Fibroblast of skin of left biceps (primary cell): Measurements from ENCODE around the gene CCL16.

Experiments
- DNase-seq, 2 experiments: peaks; one replicate each; pipeline ENCODE4 v3.0.0-alpha.2; 2013; ENCODE audit warnings: low read depth in 2 of 2

Gene CCL16

DNA sequence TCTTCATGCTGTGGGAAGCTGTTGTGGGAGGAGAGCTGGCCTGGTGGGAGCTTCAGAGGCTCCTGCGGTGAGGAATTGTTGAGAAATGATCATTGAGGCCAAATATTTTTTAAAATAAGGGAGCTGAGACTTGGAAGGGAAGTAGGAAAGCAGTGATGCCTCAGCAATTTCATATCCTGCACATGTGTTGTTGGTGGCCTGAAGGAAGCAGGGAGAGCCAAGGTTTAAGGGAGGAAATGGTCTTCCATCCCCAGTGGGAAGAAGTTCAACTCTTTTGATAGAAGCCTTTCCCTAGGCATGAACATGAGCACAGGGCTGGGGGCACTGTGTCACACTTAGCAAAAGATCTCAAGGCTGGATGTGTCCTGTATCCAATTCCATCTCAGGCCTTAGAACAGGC is 5.3 kb upstream of the CCL16 start, which contains the start of gene CCL14:
TSS of gene CCL14 (minus strand) at position 87 of the 400 bp plus-strand sequence. CDS start at position 7, 80 bp downstream.
- DNase-seq, result no peak

- DNase-seq, result no peak
These were observed 2.8 kb upstream of the CCL16 start for GRCh38 chr17:35984140-35984539.

- no peak for DNase-seq
These were observed 1.3 kb upstream of the CCL16 start for GRCh38 chr17:35982409-35983191.

- no peak for DNase-seq
These were observed 622 bp upstream of the CCL16 start for GRCh38 chr17:35981908-35982330.

DNA sequence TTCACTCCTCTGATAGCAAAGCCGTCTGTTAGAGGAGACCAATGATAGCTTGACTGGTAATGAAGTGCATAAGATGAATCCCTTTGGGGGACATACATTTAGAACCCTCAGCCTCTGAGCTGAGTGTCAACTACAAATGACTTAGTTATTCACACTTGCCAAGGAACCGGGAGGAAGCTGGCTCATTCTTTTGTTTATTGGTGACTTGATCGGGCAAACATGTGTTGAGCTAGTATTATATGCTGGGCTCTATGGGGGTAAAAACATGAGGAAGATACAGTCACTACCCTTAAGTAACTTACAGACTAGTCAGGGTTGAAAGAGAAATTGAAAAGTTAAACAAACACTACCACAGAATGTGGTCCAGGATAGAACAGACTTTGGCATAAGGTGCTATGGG is 3.0 kb downstream of the CCL16 start:
- no peak for DNase-seq

- DNase-seq, result no peak
These were observed 3.8 kb downstream of the CCL16 start for GRCh38 chr17:35977509-35977908.

DNA sequence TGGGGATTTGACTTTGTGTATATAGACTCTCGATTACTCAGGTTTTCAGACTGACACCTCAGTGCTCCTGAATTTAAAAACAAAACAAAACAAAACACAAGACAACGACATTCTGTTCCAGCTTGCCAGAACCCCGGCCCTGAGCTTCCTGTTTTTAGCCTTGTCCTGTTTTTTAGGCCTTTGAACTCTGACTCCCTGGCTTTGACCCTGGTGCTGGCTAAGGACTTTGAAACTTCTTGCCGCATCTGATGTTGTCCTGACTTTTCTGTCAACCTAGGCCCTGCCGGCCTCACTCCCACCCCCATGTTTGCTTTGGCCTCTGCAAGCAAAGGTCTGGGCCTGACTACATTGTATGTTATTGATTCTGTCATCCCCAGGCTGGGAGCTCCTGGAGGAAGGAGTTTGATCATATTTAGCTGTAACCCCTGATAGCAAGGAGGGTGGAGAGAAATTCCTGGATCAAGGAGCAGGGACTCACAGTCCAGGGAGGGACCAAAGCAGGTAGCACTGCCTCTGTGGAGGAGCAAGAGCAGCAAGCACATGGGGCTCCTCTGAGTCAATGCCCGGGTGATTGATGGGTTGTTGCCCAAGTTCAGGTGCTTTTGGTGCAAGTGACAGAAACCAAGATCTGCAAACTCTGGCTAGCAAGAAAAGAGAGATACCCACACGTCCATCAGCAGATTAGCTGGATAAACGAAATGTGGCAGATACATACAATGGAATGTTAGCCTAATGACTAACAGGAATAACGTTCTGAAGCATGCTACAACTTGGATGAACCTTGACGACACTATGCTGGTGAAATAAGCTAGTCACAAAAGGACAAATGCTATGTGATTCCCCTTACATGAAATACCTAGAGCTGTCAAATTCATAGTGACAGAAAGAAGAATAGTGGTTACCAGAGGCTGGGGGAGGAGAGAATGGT is 7.7 kb downstream of the CCL16 start:
- no peak for DNase-seq

- DNase-seq, result no peak
These were observed 8.4 kb downstream of the CCL16 start for GRCh38 chr17:35972945-35973332.

DNA sequence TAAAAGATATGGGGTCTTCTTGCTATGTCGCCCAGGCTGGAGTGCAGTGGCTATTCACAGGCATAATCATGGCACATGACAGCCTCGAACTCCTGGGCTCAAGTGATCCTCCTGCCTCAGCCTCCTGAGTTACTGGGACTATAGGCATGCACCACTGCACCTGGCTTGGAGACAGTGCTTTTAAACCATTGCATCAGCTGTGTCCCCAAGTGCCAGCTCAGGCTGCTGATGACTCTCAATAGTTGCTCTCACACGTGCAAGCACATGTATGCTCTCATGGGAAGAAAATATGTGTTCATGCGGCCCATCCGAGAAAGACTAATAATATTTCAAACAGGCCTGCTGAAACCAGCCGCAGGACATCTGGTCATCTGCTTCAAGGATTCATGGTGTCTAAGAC is 8.8 kb downstream of the CCL16 start:
- DNase-seq, result no peak

- no peak for DNase-seq
These were observed 9.2 kb downstream of the CCL16 start for GRCh38 chr17:35972066-35972465.

DNA sequence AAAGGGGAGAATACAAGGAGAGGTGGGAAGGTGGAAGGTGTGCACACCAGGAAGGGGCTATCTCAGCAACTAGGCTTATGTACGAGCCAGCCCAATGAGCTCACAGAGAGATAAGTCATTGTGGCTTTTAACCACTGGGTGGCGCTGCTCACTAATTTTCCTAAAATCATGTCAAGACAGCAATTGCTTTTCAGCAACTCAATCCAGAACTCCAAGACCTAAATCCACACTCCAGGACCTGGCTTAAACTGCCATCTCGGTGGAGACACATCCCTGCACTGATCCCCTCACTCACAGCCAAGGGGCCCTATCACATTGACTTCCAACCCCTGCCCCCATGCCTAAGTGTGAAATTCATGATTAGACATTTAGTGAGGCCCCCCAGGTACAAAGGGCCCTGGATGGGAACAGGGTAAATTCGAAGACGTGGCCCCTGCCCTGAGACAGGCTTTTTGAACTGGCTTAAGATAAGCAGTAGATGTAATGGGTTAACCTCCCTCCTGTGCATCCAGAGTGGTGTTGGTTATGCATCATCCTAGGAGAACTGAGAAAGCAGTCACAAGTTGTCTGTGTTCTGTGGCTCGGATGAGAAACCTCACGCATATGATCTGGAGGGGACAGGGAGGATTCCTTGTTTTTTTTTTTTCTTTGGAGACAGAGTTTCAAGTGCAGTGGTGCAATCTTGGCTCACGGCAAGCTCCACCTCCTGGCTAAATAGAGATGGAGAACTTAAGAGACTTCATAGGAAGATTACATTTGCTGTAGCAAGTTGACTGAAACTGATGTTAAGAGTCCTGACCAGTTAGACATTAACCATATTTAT is 11.5 kb downstream of the CCL16 start:
- peak; percentile 30 to 33 for DNase-seq

- DNase-seq, result no peak
These were observed 12.7 kb downstream of the CCL16 start for GRCh38 chr17:35968520-35969054.

- no peak for DNase-seq
These were observed 16.0 kb downstream of the CCL16 start for GRCh38 chr17:35965272-35965671.

DNA sequence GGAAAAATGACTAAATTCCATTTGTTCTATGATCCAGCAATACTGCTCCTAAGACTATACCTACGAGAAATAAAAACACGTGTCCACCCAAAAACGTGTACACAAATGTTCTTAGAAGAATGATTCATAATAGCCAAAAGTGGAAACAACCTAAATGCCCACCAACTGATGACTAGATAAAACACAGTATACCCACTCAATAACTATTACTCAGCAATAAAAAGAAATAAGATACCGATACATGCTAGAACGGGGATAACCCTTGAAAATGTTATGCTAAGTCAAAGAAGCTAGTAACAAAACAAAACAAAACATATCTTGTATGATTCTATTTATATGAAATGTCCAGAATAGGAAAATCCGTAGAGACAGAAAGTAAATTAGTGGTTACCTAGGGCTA is 17.6 kb downstream of the CCL16 start:
- DNase-seq, result no peak

DNA sequence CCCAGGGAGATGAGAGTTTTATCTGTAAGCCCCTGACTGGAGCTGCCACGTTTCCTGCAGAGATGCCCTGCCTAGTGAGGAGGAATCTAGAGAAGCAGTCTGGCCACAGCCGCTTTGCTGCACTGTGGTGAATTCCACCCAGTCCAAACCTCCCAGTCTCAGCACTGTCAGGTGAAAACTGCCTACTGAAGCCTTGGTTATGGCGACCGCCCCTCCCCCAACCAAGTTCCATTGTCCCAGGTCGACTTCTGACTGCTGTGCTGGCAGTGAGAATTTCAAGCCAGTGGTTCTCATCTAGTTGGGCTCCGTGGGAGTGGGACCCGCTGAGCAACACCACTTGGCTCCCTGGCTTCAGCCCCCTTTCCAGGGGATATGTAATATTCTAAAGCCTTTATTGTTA is 27.6 kb downstream of the CCL16 start:
- no peak for DNase-seq

DNA sequence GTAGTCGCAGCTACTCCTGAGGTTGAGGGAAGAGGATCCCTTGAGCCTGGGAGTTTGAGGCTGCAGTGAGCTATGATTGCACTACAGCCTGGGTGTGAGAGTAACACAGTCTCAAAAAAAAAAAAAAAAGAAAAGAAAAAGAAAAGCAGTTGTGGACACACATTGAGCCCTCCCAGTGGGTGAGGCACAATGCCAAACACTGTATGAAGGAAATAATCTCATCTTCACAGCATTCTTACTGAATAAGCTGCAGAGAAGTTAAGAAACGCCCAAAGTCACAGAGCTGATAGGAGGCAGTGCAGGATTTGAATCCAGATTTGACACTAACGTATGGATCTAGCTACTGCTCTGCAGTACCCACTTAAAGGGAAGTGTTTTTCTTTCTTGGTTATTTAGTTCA is 31.9 kb downstream of the CCL16 start:
- no peak for DNase-seq

GRCh38 chr17:35948092-35948491 is 33.2 kb downstream of the CCL16 start:
- no peak for DNase-seq

- DNase-seq, result no peak
These were observed 34.1 kb downstream of the CCL16 start for GRCh38 chr17:35947156-35947585.

DNA sequence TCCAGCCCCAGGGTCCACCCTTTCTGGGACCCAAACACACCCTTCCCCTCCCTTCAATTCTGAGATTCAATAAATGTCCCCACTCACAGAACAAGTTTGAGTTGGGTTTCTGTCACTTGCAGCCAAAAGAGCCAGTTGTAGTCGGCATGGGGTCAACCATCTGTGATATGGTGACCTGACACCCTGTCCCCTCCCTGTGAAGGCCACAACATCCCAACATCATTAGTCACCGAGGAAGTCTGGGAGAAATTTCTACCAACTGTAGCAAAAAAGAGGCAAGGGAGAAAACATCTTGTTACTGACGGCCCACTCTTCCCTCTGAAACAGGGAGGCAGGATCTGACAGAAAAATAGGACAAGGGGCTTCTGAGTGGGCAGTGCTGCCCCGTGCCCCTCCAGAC is 37.1 kb downstream of the CCL16 start:
- no peak for DNase-seq

DNA sequence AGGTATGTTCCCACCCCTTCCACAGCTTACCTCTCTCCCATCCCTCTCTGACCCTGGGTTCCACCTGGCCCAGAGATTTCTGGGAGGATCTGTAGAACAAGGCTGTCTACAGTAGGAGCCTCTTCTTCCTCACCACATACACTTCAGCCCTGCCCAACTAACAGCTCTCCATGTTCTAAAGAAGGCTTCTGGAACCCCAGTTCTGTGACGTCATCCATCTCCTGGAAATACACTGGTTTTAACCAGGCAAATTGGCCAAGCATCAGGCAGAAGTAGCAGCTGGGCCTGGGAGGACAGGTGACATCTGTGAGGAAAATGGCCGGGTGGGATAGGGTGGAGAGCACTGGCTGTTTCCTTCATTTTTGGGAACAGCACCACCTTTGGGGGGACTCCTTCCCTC is 37.8 kb downstream of the CCL16 start, which contains the start of gene LYZL6:
TSS of gene LYZL6 (minus strand) at position 177 of the 400 bp plus-strand sequence. CDS start 4,357 bp downstream, outside the sequence.
- DNase-seq, result no peak

DNA sequence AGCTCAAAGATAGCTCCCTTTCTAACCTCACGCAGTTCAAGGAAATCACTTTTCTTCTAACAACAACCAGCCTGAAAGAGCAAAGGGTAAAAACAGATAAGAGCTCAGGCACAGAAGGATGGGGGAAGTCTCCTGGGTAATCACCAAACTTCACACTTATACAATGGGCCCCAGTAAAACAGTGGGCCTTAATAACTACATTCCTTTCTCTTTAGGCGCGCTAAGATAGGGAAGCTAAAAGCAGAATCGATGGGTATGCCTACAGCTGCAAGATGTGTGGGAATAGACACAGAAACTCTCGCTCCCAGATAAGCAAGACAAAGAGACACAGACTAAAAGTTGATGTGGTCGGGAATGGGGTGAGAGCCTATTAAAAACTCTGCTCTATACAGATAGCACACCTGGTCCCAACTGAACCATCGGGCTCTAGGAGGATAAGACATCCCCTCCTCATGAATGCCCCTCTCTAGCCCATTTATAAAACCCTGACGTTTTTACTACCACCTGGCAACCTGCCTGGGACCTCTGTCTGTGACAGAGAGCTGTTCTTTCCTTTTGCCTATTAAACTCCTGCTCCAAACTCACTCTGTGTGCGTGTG is 38.6 kb downstream of the CCL16 start:
- no peak for DNase-seq
